Measurements from ENCODE around the gene RAP1GAP.

- TF ChIP-seq CTCF (conservative IDR thresholded peaks at IDR 0.05 in 1 of 2, IDR thresholded peaks at IDR 0.05 in 1 of 2; ENCODE audit: extremely low read depth in 1 of 2, insufficient read depth in 1 of 2, low read depth in 1 of 2, low read length in 2 of 2): no peak
- TF ChIP-seq EZH2 (IDR thresholded peaks at IDR 0.05; ENCODE audit: borderline replicate concordance, low read length): no peak
Observed at GRCh38 chr1:21696931-21697330, 27.8 kb upstream of the RAP1GAP start.
